Stimulated activated memory B cell treated with anti-CD40 and anti-IgM and Interleukin-4, amounts not matched to agents 10 μg/mL and 1 μg/mL and 100 μg/mL, for 72 hours (primary cell): ENCODE data around the gene DOK1.

Experiments used
- ATAC-seq: fragments of 150-1000 bp; cut with Tn5 transposase; 2 replicates; pipeline ENCODE4 v1.10.0; 2021
- H3K27ac Mint-ChIP-seq: one replicate; pipeline ENCODE4 v1.8.0; 2022; ENCODE audit warnings: mild to moderate bottlenecking, mixed read lengths
- H3K27me3 Mint-ChIP-seq: one replicate; pipeline ENCODE4 v1.8.0; 2022; ENCODE audit warnings: mixed read lengths
- H3K36me3 Mint-ChIP-seq: one replicate; pipeline ENCODE4 v1.8.0; 2022; ENCODE audit warnings: mixed read lengths
- H3K4me1 Mint-ChIP-seq: one replicate; pipeline ENCODE4 v1.8.0; 2022; ENCODE audit warnings: mixed read lengths
- H3K4me3 Mint-ChIP-seq: one replicate; pipeline ENCODE4 v1.8.0; 2022; ENCODE audit warnings: mild to moderate bottlenecking, moderate library complexity, mixed read lengths
- H3K9me3 Mint-ChIP-seq: one replicate; pipeline ENCODE4 v1.8.0; 2022; ENCODE audit warnings: mixed read lengths

DOK1 gene

DNA sequence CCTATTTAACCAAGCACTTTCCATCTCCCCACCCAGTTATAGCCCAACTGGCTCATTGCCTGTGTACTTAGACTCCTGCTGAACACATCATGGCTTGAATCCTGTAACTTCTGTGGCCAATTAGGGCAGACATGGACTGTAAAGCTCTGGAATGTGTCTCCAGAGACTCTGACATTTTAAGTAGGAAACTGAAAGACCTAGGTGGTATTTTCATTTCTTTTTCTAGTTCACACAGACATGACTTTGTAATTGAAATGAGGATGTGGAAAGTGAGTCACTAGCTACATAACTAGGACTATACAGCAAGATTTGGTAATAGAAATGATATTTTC lies 12.2 kb downstream of the DOK1 start:
- ATAC-seq = no peak
- no peaks in the 10 kb centered on the region for H3K36me3 Mint-ChIP-seq
- H3K9me3 Mint-ChIP-seq = no peaks in the 10 kb centered on the region
- H3K4me1 Mint-ChIP-seq = peaks cover 12% of the 10 kb centered on the region
- H3K4me3 Mint-ChIP-seq = no peak overlapping the region
- no peaks in the 10 kb centered on the region for H3K27me3 Mint-ChIP-seq
- no peak overlapping the region for H3K27ac Mint-ChIP-seq

DNA sequence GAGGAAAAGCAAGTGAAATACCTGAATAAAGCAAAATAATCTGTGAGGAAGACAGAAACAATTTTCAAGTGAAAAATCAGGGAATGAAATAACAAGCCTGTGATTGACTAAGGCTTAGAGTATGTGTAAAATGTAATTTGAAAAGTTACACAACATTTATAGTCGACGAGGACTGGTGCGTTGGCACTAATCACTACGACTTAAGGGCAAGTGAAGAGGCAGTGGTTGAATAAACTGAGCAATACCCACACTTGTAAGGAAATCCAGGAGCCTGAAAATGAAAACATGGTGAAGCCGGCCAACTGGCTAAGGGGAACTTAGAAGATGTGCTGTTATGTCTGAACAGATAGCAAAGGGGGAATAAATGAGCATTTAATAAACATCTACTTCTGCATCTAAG lies 13.4 kb downstream of the DOK1 start:
- Mint-ChIP-seq H3K27ac (no peak overlapping the region), H3K36me3 (no peaks in the 10 kb centered on the region), H3K4me3 (no peak overlapping the region), H3K9me3 (no peaks in the 10 kb centered on the region), H3K27me3 (no peaks in the 10 kb centered on the region), H3K4me1 (peaks cover 12% of the 10 kb centered on the region)
- ATAC-seq = no peak

DNA sequence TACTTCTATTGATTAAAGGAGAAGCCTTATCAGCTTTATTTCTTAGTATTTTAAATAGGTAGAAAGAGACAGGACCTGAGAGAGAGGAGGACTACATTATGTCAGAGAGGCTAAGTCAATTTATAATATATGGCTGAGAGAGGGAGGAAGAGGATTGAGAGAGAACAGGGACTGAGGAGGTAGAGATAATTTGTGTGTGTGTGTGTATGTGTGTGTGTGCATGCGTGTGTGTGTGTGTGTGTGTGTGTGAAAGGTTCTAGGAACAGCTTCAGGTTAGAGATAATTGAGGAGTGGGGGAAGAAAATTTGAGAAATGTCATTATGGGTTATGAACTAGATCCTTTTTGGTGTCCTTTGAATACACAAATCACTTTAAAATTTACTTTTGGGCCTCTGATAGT lies 15.2 kb downstream of the DOK1 start:
- Mint-ChIP-seq H3K4me3 (no peak overlapping the region), H3K4me1 (peaks cover 25% of the 10 kb centered on the region), H3K27me3 (no peaks in the 10 kb centered on the region), H3K9me3 (no peaks in the 10 kb centered on the region), H3K27ac (no peak overlapping the region), H3K36me3 (no peaks in the 10 kb centered on the region)
- ATAC-seq = no peak

DNA sequence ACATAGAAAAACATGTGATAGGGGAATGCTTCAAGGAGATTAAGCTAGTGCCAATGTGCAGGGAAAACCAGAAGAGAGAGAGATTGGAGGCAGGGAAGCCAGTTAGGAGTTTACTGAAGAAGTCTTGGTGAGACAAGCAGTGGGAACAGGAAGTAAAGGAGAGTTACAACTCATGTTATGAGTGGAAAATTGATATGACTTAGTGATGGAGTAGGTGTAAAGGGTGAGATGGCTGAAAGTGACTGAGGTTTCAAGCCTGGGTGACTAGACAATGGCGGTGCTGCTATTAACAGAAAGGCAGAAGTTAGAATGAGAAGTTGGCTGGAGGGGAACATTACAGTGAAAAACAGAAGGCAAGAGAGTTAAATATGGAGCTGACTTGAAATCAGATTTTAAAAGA lies 16.5 kb downstream of the DOK1 start:
- Mint-ChIP-seq H3K36me3 (no peaks in the 10 kb centered on the region), H3K4me1 (peaks cover 24% of the 10 kb centered on the region), H3K9me3 (no peaks in the 10 kb centered on the region), H3K27ac (no peak overlapping the region), H3K27me3 (no peaks in the 10 kb centered on the region), H3K4me3 (no peak overlapping the region)
- ATAC-seq = peak; percentile 96

DNA sequence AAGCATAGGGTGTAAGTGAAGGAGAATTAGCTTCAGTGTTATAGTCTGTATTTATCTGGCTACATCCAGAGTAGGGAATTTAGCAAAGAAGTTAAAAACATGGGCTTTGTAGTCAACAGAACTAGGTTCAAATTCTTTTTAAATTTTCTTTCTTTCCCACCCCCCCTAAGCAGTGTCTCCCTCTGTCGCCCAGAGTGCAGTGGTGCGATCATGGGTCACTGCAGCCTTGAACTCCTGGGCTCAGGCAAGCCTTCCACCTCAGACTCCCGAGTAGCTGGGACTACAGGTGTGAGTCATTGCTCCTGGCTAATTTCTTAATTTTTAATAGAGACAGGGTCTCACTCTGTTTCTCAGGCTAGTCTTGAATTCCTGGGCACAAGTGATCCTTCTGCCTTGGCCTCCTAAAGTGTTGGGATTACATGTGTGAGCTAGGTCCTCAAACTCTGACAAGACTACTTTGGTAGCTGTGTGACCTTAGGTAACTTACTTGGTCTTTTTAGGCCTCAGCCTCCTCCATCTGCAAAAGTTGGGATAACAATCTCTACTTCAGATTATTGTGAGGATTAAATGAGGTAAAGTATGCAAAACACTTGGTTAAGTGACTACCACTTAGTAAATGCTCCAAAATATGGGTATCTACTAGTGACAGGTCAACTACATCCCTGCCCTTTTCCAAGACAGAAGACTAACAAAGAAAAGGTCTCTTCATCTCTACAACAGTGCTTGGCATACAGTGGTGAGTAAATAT lies 17.8 kb downstream of the DOK1 start:
- H3K4me1 Mint-ChIP-seq = peaks cover 28% of the 10 kb centered on the region
- no peak overlapping the region for H3K4me3 Mint-ChIP-seq
- ATAC-seq = no peak
- no peaks in the 10 kb centered on the region for H3K9me3 Mint-ChIP-seq
- H3K27me3 Mint-ChIP-seq = no peaks in the 10 kb centered on the region
- no peaks in the 10 kb centered on the region for H3K36me3 Mint-ChIP-seq
- H3K27ac Mint-ChIP-seq = no peak overlapping the region

DNA sequence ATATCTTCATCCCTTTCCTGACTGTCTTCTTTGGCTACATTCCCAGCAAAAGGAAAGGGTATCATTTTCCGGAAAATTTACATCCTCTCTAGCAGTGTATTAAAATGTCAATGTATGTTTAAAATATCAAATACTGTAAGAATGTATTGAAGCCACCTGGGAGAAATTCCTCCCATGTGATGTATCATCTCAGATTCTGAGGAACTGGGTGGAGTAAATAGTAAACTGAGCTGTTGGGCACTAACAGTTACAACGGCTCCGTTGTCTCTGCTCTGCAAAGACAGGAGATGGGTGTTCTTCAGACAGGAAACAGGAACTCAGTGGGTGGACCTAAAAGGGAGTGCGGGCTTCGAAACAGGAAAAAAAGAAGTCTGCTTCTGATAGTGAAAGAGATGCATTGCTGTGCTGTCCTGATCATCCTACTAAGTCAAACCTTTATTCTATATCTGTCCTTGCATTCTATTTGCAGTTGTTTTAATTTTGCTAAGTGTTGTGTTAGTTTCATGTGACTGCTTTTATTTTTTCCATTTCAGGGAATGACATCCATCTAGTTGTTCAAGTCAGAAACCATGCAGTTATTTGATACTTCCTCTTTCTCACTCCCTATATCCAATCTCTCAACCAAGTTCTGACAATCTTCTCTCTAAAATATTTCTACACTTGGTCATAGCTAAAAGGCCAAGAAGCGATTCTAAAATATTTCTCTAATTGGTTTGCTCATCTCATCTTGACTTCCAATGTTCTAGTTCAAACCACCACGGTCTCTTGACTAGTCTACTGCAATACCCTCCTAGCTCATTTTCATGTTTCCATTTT lies 19.4 kb downstream of the DOK1 start:
- peaks cover 34% of the 10 kb centered on the region for H3K4me1 Mint-ChIP-seq
- no peaks in the 10 kb centered on the region for H3K9me3 Mint-ChIP-seq
- H3K27me3 Mint-ChIP-seq = no peaks in the 10 kb centered on the region
- peak overlapping the region; percentile 72 for H3K27ac Mint-ChIP-seq
- no peaks in the 10 kb centered on the region for H3K36me3 Mint-ChIP-seq
- peak overlapping the region; percentile 57 for H3K4me3 Mint-ChIP-seq
- peak; percentile 69 for ATAC-seq

DNA sequence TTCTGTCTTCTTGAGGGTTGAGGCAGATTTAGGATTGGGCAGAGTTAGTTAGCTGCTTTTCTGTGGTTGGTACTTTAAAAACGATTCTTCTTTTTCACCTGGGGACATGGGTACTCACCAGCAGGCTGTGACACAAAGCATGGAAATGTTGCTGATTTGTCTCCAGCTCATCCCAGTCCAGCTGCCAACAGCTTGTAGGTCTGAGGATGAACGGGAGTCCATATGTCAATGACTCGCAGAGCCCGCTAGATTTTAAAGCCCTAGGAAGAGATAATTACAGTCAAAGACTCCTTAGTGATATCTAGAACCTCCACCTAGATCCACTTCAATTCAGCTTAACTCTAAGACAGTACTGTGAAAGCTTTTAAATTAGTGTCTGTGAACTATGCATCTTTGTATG lies 20.8 kb downstream of the DOK1 start:
- no peaks in the 10 kb centered on the region for H3K36me3 Mint-ChIP-seq
- no peaks in the 10 kb centered on the region for H3K9me3 Mint-ChIP-seq
- H3K27me3 Mint-ChIP-seq = no peaks in the 10 kb centered on the region
- H3K27ac Mint-ChIP-seq = no peak overlapping the region
- no peak overlapping the region for H3K4me3 Mint-ChIP-seq
- no peak for ATAC-seq
- H3K4me1 Mint-ChIP-seq = peaks cover 34% of the 10 kb centered on the region

DNA sequence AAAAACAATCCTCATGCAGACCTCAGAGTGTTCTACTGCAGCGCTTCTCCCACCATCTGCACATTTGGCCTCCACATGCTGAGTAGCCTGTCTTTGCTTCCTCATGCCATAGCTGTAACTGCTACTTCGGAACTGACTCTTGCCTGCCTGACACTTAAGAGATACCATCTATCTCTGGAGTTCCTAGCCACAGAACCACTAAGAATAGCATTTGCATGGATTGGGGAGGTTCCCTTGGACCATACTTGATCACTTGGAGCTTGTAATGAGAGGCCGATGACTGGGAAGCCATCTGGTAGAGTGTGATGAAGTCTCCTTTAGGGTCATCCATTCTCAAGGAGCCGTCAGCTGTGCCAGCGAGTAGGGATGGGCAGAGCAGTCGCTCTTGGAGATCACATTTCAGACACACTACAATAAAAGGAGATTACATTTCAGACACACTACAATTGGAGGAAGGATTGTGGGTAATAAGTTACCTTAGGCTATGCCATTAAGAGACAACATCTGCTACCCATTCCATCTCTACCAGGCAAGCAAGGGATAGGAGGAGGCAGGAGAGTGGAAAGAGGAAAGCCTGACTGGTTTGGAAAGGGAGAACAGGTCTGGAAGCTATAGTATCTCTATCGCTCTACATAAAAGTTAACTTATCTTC lies 21.8 kb downstream of the DOK1 start:
- H3K4me1 Mint-ChIP-seq = peaks cover 34% of the 10 kb centered on the region
- H3K27me3 Mint-ChIP-seq = no peaks in the 10 kb centered on the region
- H3K36me3 Mint-ChIP-seq = no peaks in the 10 kb centered on the region
- ATAC-seq = no peak
- H3K4me3 Mint-ChIP-seq = no peak overlapping the region
- H3K27ac Mint-ChIP-seq = peak overlapping the region; percentile 69
- no peaks in the 10 kb centered on the region for H3K9me3 Mint-ChIP-seq

DNA sequence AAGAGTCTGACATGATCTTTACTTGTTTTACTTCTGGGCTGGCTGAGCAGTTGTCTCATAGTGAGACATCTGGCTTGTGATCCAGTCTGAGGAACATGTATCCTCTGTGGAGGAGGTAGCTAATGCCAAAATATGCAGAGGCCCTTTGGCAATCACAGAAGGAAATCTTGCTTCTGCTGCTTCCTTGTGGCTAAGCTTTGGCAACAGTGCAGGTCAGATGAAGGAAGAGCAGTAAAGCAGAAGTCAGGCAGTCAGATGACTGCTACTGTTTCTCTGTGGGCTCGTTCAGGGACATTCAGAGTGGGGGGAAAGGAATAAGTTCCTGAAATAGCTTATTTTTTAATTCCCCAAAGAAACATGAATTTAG lies 22.3 kb downstream of the DOK1 start:
- H3K9me3 Mint-ChIP-seq = no peaks in the 10 kb centered on the region
- H3K4me3 Mint-ChIP-seq = no peak overlapping the region
- no peaks in the 10 kb centered on the region for H3K36me3 Mint-ChIP-seq
- peak overlapping the region; percentile 69 for H3K27ac Mint-ChIP-seq
- H3K27me3 Mint-ChIP-seq = no peaks in the 10 kb centered on the region
- peak; percentile 56 for ATAC-seq
- H3K4me1 Mint-ChIP-seq = peaks cover 34% of the 10 kb centered on the region

DNA sequence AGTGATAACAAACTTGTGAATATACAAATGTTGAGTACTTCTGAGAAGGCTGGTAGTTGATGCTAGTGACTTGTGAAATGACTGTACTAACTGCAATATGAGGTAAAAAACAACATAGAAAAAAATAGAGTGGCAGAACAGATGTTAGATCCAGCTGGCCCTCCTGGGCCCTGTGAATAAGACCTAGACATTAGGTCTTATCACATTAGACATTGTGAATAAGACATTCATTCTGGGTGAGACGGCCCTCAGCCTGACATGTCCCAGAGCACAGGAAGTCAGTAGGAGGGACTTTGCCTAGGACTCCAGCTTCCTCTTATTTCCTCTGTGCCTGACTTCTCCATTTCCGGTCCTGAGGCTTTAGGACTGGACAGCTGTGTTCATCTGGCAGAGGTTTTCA lies 22.9 kb downstream of the DOK1 start:
- Mint-ChIP-seq H3K4me3 (no peak overlapping the region), H3K9me3 (no peaks in the 10 kb centered on the region), H3K4me1 (peaks cover 34% of the 10 kb centered on the region), H3K36me3 (no peaks in the 10 kb centered on the region), H3K27me3 (no peaks in the 10 kb centered on the region), H3K27ac (peak overlapping the region; percentile 69)
- peak; percentile 68 for ATAC-seq

DNA sequence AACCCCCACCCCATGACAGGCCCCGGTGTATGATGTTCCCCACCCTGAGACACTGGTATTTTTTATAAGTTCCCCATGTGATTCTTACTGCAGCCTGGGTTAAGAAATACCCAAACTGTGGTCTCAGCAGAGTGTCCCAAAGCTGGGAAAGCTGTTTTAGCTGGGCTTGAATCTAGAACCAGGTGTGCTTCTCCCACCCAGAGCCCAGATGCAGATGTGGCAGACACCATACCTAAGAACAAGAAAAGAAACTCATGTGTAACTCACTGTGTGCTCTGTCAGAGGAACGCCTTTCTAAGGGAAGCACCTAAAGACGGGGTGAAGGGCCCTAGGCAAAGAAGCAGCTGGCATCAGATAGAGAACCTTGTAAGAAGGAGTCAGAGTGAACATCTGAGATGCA lies 23.9 kb downstream of the DOK1 start:
- H3K27ac Mint-ChIP-seq = peak overlapping the region; percentile 13
- no peak for ATAC-seq

DNA sequence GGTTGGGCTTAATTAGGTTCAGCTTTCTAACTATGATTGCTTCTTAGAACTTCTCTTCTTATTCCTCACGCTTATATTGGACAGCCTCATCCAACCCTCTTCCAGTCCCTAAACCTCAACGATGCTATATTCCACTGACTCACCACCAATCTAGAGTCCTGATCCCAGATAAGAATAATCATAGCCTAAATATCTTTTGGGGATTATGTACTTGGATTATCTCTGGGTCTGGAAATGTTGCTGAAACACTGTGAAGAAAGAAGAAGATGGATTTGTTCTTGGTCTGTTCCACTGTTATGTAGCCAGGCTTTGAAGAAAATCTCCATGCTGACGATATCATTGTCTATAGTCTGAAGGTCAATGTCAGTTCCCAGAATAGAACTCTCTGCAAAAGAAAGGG lies 26.9 kb downstream of the DOK1 start:
- Mint-ChIP-seq H3K27me3 (no peaks in the 10 kb centered on the region), H3K4me1 (peaks cover 33% of the 10 kb centered on the region), H3K9me3 (no peaks in the 10 kb centered on the region), H3K27ac (no peak overlapping the region), H3K4me3 (no peak overlapping the region), H3K36me3 (no peaks in the 10 kb centered on the region)
- no peak for ATAC-seq

More for the DNA sequence above, 23.9 kb downstream of the DOK1 start:
- Mint-ChIP-seq H3K4me3 (no peak overlapping the region), H3K9me3 (no peaks in the 10 kb centered on the region), H3K36me3 (no peaks in the 10 kb centered on the region), H3K27me3 (no peaks in the 10 kb centered on the region), H3K4me1 (peaks cover 33% of the 10 kb centered on the region)

DNA sequence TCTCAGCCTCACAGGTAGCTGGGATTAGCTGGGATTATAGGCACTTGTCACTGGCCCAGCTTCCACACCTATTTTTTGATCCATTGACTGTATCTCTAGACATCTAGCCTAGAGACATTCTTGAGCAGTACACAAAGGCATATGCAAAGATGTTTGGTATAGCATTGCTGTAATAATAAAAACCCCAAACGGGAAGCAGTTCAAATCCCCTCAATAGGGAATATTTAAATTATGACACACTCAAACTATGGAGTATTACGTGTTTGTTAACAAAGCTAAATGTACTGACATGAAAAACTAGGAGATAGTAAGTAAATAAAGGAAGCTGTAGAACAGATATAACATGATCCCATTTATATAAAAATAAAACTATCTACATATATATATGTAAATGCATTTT lies 27.7 kb downstream of the DOK1 start:
- peaks cover 26% of the 10 kb centered on the region for H3K4me1 Mint-ChIP-seq
- H3K9me3 Mint-ChIP-seq = no peaks in the 10 kb centered on the region
- H3K27ac Mint-ChIP-seq = no peak overlapping the region
- no peak for ATAC-seq
- H3K4me3 Mint-ChIP-seq = no peak overlapping the region
- H3K27me3 Mint-ChIP-seq = no peaks in the 10 kb centered on the region
- no peaks in the 10 kb centered on the region for H3K36me3 Mint-ChIP-seq

DNA sequence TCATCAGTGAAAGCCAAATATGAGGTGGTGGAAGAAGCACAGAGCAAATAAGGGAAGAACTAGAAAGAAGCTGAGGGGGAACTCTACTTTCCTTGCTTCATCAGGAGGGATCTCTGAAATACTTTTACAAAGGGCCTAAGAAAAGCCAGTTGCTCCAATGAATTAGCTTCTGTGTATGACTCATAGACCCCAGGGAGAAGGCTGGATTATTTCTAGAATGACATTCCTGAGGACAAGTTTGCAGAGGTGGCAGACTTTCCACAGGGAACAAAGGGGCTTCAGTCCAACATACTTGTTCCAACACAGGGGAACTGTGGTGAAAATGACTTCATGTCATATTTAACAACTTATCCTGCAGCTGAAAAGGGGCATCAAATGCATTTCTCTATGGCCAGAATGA lies 29.0 kb downstream of the DOK1 start:
- no peaks in the 10 kb centered on the region for H3K36me3 Mint-ChIP-seq
- H3K4me3 Mint-ChIP-seq = no peak overlapping the region
- H3K27me3 Mint-ChIP-seq = no peaks in the 10 kb centered on the region
- no peak overlapping the region for H3K27ac Mint-ChIP-seq
- H3K4me1 Mint-ChIP-seq = peaks cover 24% of the 10 kb centered on the region
- ATAC-seq = no peak
- no peaks in the 10 kb centered on the region for H3K9me3 Mint-ChIP-seq

DNA sequence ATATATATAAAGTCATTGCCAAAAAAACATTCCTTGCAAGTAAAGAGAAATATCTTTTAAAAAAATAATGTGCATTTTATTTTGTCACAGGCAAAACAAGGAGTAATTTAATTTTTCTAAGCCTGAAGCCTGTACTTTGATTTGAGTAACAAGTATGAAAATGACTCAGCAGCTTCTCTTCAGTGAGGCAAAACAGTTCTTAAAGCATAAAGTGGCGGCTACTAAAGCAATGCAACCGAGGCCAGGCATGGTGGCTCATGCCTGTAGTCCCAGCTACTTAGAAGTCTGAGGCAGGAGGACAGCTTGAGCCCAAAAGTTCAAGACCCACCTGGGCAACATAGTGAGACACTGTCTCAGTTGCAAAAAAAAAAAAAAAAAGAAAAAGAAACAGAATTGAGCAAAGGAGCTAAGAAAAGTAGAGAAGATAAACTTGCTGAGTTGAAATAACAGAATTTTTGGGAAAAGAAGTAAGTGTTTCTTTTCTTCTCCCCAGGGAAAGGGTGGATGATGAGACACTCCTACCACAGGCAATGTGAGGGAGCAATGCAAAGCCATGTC lies 29.6 kb downstream of the DOK1 start:
- H3K36me3 Mint-ChIP-seq = no peaks in the 10 kb centered on the region
- H3K9me3 Mint-ChIP-seq = no peaks in the 10 kb centered on the region
- H3K4me1 Mint-ChIP-seq = peaks cover 24% of the 10 kb centered on the region
- H3K4me3 Mint-ChIP-seq = peak overlapping the region; percentile 35
- no peaks in the 10 kb centered on the region for H3K27me3 Mint-ChIP-seq
- H3K27ac Mint-ChIP-seq = peak overlapping the region; percentile 60
- ATAC-seq = peak; percentile 59
